H1 (cell line): ENCODE data around the gene FERMT2. TPM values are rescaled to one million over a fixed set of nuclear protein-coding genes. Genes with fewer than 3 reads are reported as not detected.

Experiments used
- BACH1 ChIP-seq: IDR thresholded peaks from 2 replicates; pipeline ENCODE4 v1.6.1; 2012; ENCODE audit warnings: low read length, improper control_type of control experiment
- BRCA1 ChIP-seq: IDR thresholded peaks from 2 replicates; pipeline ENCODE4 v1.6.1; 2012; ENCODE audit warnings: low read depth, low read length, improper control_type of control experiment
- EZH2 ChIP-seq: fragments of 200-600 bp; sonication (generic); IDR thresholded peaks from 2 replicates; pipeline ENCODE4 v1.7.1; 2012; ENCODE audit warnings: low read depth, mild to moderate bottlenecking, moderate library complexity, low read length, inconsistent platforms; ENCODE audit not compliant: severe bottlenecking
- FOSL1 ChIP-seq: IDR thresholded peaks from 2 replicates; pipeline ENCODE4 v1.6.1; 2011; ENCODE audit warnings: mild to moderate bottlenecking, low read depth, low read length, moderate library complexity; ENCODE audit not compliant: insufficient read depth
- KDM1A ChIP-seq: fragments of 200-600, 300-600 bp; sonication (generic); IDR thresholded peaks from 2 replicates; pipeline ENCODE4 v1.7.1; 2016; ENCODE audit warnings: mild to moderate bottlenecking, low read length, borderline replicate concordance
- KDM4A ChIP-seq: IDR thresholded peaks from one replicate; pipeline ENCODE4 v1.7.1; 2012; ENCODE audit warnings: low read depth, mild to moderate bottlenecking, moderate library complexity, low read length, inconsistent platforms; ENCODE audit not compliant: severe bottlenecking
- SIN3A ChIP-seq, 2 experiments: IDR thresholded peaks in 1 of 2; conservative IDR thresholded peaks in 1 of 2; 2 replicates each; pipeline ENCODE4 v1.6.1; 2011 to 2012; ENCODE audit warnings: low read length in 2 of 2, improper control_type of control experiment in 1 of 2, low read depth in 1 of 2, mild to moderate bottlenecking in 1 of 2
- SP1 ChIP-seq: IDR thresholded peaks from 2 replicates; pipeline ENCODE4 v1.6.1; 2011; ENCODE audit warnings: low read depth, low read length
- polyA plus RNA-seq, 7 experiments: library from polyadenylated mRNA; depleted of rRNA in 3 of 7; stranded (reverse) in 5 of 7; unstranded in 2 of 7; fragments of >200 nt in 5 of 7; fragments of 200-250 nt in 2 of 7; gene quantifications; 1 replicate in 5 of 7; 2 replicates in 1 of 7; 4 replicates in 1 of 7; pipeline versions ENCODE4 v1.2.1 to v1.2.3, GENCODE V29; 2011 to 2013; ENCODE audit warnings: missing spikeins in 2 of 7, mixed read lengths in 2 of 7
- total RNA-seq: library from RNA; stranded (reverse); fragmentation: NEBNext Ultra II Directional; extraction: Animal tissue kit (Norgen Biotek cat#: 25700); gene quantifications from 2 replicates; pipeline ENCODE4 v1.2.1, GENCODE V29; 2021

Gene FERMT2
- total and polyA plus RNA-seq, 2 of the 8 experiments (the other 6 are each of a cell fraction or from before 2014, with no cell fraction given) = 53.3 to 142 TPM

GRCh38 chr14:52834440-52834842 is 116.4 kb downstream of the FERMT2 start (continued):
- no peak for TF ChIP-seq KDM4A
- TF ChIP-seq SP1 = no peak
- no peak for TF ChIP-seq BACH1
- no peak for TF ChIP-seq SIN3A (conservative IDR thresholded peaks at IDR 0.05 in 1 of 2, IDR thresholded peaks at IDR 0.05 in 1 of 2; ENCODE audit: low read depth in 1 of 2, low read length in 2 of 2)
- TF ChIP-seq KDM1A = no peak
- TF ChIP-seq FOSL1 = no peak
- no peak for TF ChIP-seq BRCA1
- TF ChIP-seq EZH2 = no peak
